Panc1 (cell line): ENCODE data around the gene CACNA1I.

Experiments used
- CTCF ChIP-seq: fragments of 450-650 bp; IDR thresholded peaks from 2 replicates; pipeline ENCODE4 v1.5.1; 2017; ENCODE audit warnings: mild to moderate bottlenecking
- POLR2AphosphoS5 ChIP-seq: IDR thresholded peaks from 2 replicates; pipeline ENCODE4 v1.6.1; 2012; ENCODE audit warnings: mild to moderate bottlenecking, low read depth, low read length, moderate library complexity
- REST ChIP-seq, 2 experiments: IDR thresholded peaks; 2 replicates each; pipeline ENCODE4 v1.6.1; 2011 to 2012; ENCODE audit warnings: low read depth in 2 of 2, control low read depth in 1 of 2, low read length in 1 of 2, mild to moderate bottlenecking in 1 of 2, moderate library complexity in 1 of 2; ENCODE audit not compliant: insufficient read depth in 1 of 2
- SIN3A ChIP-seq: IDR thresholded peaks from 2 replicates; pipeline ENCODE4 v1.6.1; 2012; ENCODE audit warnings: low read depth, mild to moderate bottlenecking, low read length, moderate library complexity, borderline replicate concordance; ENCODE audit not compliant: insufficient read depth
- TCF7L2 ChIP-seq: IDR thresholded peaks from 2 replicates; pipeline ENCODE4 v1.6.1; 2011; ENCODE audit warnings: mild to moderate bottlenecking, low read depth, low read length, inconsistent platforms

- TF ChIP-seq CTCF (no peak), SIN3A (no peak), TCF7L2 (no peak), REST (IDR thresholded peaks at IDR 0.05; ENCODE audit: insufficient read depth in 1 of 2, low read depth in 2 of 2, low read length in 1 of 2) (no peak), POLR2AphosphoS5 (no peak)
These were observed 50.6 kb downstream of the CACNA1I start for GRCh38 chr22:39620924-39621690.
